Gastroesophageal sphincter (tissue), 3 donors: ENCODE data around the gene DNALI1.

Experiments used
- POLR2A ChIP-seq, 2 donors: fragments of 450-650 bp; IDR thresholded peaks; one replicate each; pipeline ENCODE4 v1.6.1; 2017; ENCODE audit warnings: antibody characterized with exemption in 2 of 2, mild to moderate bottlenecking in 2 of 2, moderate library complexity in 1 of 2
- POLR2AphosphoS5 ChIP-seq: sonication (generic); formaldehyde crosslinking; IDR thresholded peaks from one replicate; pipeline ENCODE4 v1.6.1; 2017; ENCODE audit warnings: antibody characterized with exemption
- TF ChIP-seq, protein P1 (sequence below), 4 experiments: fragments of 200-600 bp in 2 of 4; fragments of 450-650 bp in 2 of 4; sonication (generic) in 1 of 4; IDR thresholded peaks; one replicate each; pipeline ENCODE4 v1.5.1; 2017 to 2019; ENCODE audit warnings: antibody characterized with exemption in 4 of 4, mild to moderate bottlenecking in 2 of 4, moderate library complexity in 2 of 4

GRCh38 chr1:37519613-37520012, 37.1 kb upstream of the DNALI1 start:
- TF ChIP-seq, protein P1, sequence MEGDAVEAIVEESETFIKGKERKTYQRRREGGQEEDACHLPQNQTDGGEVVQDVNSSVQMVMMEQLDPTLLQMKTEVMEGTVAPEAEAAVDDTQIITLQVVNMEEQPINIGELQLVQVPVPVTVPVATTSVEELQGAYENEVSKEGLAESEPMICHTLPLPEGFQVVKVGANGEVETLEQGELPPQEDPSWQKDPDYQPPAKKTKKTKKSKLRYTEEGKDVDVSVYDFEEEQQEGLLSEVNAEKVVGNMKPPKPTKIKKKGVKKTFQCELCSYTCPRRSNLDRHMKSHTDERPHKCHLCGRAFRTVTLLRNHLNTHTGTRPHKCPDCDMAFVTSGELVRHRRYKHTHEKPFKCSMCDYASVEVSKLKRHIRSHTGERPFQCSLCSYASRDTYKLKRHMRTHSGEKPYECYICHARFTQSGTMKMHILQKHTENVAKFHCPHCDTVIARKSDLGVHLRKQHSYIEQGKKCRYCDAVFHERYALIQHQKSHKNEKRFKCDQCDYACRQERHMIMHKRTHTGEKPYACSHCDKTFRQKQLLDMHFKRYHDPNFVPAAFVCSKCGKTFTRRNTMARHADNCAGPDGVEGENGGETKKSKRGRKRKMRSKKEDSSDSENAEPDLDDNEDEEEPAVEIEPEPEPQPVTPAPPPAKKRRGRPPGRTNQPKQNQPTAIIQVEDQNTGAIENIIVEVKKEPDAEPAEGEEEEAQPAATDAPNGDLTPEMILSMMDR (IDR thresholded peaks at IDR 0.05) = no peak
- TF ChIP-seq POLR2AphosphoS5 (no peak), POLR2A (IDR thresholded peaks at IDR 0.05) (no peak)
